Hematopoietic multipotent progenitor cell treated with erythropoietin and hydrocortisone succinate and interleukin-3 and kit ligand, for 15 days (in vitro differentiated cells): ENCODE measurements around the gene HOXA7.

Experiments
- DNase-seq: peaks from one replicate; pipeline ENCODE4 v3.0.0-alpha.2; 2015; ENCODE audit warnings: low spot score

Gene HOXA7

GRCh38 chr7:27106901-27107240 lies 49.6 kb downstream of the HOXA7 start:
- no peak for DNase-seq

DNA sequence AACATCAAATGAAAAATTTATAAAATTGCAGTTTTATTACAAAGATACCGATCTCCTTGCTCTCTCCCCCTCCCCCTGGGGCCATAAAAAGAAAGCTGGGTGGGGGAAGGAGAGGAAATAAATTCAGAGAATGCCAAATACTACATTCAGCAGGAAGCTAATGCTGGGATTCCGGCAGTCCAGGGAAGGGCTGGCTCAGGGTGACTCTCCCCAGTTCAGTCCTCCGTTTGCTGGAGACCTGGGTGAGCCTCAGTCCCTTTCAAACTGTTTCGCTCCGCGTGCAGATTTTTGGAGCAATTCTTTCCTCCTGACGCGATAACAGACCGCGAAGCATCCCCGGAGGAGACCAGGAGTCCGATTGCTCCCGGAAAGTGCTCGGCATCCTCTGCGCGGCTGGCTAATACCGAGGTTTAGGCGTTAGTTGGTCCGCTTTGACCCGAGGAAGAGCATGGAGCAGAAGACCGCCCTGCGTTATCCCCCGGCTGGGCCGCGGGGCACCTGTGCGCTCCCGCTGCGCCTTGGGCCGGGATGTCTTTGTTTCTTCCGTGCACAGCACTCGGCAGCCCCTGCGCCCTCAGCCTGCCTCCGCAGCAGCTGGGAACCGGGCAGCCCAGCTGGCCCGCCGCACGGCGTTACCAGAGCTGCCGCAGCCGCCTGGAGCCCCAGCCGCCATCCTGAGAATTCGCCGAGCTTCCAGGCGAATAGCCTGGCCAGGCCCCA lies 50.1 kb downstream of the HOXA7 start:
- no peak for DNase-seq

GRCh38 chr7:27105301-27106031 lies 51.0 kb downstream of the HOXA7 start:
- DNase-seq, result no peak

DNA sequence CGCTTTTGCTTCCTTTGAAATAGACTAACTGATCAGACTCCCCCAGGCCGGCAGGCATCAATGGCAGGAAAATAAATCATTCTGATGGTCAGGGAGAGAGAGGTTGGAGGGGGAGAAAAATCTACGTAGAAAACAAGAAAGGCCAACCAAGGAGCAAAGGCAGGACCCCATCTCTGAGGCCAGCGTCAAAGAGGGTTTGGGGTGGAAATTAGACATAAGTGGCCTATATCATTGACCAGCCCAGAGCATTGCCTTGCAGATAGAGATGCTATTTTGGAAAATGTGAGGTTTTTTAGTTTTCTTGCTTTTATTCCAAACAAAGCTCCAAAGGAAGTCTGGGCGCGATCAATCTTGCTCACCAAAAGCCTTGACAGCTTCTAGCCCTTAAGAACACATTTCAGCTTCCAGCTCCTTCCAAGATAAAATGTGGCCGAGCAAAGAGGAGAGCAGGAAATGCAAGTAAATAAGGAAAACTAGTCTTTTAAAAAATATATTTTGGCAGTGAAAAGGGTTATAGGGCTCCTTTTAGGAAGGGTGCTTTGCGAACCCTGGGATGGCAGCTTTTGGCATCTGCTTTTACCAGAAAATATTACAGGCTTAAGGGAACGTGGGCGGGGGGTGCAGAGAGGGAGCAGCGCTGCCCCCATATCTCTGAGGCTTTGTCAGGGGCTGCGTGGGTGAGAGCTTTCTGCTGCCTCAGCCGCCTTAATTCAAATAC lies 52.0 kb downstream of the HOXA7 start:
- no peak for DNase-seq
